Uterus (tissue), 2 donors: ENCODE data around the gene H1-8.

Experiments used
- CTCF ChIP-seq, 4 experiments: fragments of 200-600 bp in 2 of 4; fragments of 450-650 bp in 2 of 4; sonication (generic) in 2 of 4; IDR thresholded peaks; one replicate each; pipeline ENCODE4 v1.5.1; 2016 to 2019; ENCODE audit warnings: antibody characterized with exemption in 4 of 4, mild to moderate bottlenecking in 2 of 4, moderate library complexity in 1 of 4
- POLR2A ChIP-seq, 2 donors: fragments of 450-650 bp; IDR thresholded peaks; one replicate each; pipeline ENCODE4 v1.6.1; 2016; ENCODE audit warnings: antibody characterized with exemption in 2 of 2, mild to moderate bottlenecking in 1 of 2, moderate library complexity in 1 of 2

GRCh38 chr3:129556358-129556695, 13.4 kb downstream of the H1-8 start:
- no peak for TF ChIP-seq CTCF (IDR thresholded peaks at IDR 0.05)
- TF ChIP-seq POLR2A (IDR thresholded peaks at IDR 0.05): no peak
